SK-N-DZ (cell line): ENCODE results near the gene NOP58. TPM values are rescaled to one million over a fixed set of nuclear protein-coding genes. Genes with fewer than 3 reads are reported as not detected.
"Not testable (repeated sequence)": the region's sequence is repeated elsewhere in the genome, so short reads cannot be mapped to it uniquely, and the experiment has no call there.

Experiments
- DNase-seq: peaks from one replicate; pipeline ENCODE4 v3.0.0-alpha.2; 2015; ENCODE audit warnings: low spot score
- polyA plus RNA-seq, 2 experiments: library from polyadenylated mRNA; depleted of rRNA; stranded (reverse); fragments of >200 nt; gene quantifications; 2 replicates each; pipeline ENCODE4 v1.2.3, GENCODE V29; 2014

Gene NOP58, protein sequence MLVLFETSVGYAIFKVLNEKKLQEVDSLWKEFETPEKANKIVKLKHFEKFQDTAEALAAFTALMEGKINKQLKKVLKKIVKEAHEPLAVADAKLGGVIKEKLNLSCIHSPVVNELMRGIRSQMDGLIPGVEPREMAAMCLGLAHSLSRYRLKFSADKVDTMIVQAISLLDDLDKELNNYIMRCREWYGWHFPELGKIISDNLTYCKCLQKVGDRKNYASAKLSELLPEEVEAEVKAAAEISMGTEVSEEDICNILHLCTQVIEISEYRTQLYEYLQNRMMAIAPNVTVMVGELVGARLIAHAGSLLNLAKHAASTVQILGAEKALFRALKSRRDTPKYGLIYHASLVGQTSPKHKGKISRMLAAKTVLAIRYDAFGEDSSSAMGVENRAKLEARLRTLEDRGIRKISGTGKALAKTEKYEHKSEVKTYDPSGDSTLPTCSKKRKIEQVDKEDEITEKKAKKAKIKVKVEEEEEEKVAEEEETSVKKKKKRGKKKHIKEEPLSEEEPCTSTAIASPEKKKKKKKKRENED
- 124 and 136 TPM in 2 replicates for polyA plus RNA-seq (2014; cell fraction: cytosol; rRNA removed)
- polyA plus RNA-seq (2014; cell fraction: nucleus; rRNA removed), result 247 and 339 TPM in 2 replicates

DNA sequence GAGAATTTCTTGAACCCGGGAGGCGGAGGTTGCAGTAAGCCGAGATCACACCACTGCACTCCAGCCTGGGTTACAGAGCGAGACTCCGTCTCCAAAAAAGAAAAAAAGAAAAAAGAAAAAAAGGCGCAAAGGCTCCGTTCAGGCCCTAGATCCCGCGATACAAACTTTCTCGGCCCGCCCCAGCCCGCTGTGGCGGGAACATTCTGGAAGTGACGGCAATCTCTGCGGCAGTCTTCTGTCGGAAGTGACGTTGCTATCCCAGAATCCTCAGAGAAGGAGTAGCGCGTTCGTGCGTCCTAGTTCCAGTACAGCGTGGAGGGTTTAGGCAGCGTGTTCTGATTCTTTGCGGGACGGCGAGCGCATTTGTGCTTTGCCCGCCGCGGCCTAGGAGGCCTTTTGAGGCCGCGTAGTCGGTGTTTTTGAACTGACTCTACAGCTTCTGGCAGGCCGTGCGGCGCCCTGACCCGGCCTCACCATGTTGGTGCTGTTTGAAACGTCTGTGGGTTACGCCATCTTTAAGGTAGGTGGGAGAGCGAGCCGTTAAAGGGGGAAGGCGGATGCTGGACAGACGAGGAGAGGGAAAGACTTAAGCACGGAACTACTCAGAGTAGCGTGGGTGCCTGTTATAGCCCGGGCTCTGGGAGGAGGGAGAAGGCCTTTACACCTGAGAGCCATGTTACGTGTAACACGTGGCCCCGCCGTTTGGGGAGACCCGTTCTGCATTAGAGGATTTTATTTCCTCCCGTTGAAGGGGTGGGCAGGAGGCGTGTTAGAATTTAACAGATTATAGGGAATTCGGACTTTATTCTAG lies at the start of gene NOP58:
Gene NOP58 (plus strand): TSS at position 297 of the 811 bp plus-strand sequence. CDS start 179 bp downstream, at position 476.
- peak; percentile 96 for DNase-seq

DNA sequence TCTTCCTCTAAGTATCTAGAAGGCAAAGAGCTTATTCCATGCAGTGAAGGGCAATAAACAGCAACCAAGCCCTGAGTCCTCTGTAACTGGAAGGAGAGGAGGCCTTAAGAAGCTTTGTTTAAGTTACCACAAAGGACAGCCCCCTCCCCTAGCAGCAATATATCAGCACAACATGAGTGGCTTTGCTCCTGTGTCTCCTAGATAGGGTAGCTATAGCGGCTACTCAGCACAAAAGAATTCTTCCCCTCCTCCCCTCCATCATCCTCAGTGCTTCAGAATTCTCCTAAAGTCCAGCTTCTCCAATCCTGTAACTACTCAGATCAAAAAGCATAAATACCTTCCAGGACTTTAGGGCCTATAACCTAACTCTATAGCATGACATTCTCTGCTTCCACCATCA lies 43.7 kb upstream of the NOP58 start:
- DNase-seq, result no peak

- peak; percentile 45 for DNase-seq
These were observed 27.8 kb upstream of the NOP58 start for GRCh38 chr2:202237787-202238233.

GRCh38 chr2:202238234-202239197 lies 27.0 kb upstream of the NOP58 start, which contains the start of gene SUMO1:
TSS of gene SUMO1 (minus strand) at chr2:202238597. CDS start at chr2:202238451, 146 bp downstream.
- DNase-seq, result peak; percentile 97

GRCh38 chr2:202247710-202248109 lies 17.9 kb upstream of the NOP58 start:
- not testable (repeated sequence) for DNase-seq

DNA sequence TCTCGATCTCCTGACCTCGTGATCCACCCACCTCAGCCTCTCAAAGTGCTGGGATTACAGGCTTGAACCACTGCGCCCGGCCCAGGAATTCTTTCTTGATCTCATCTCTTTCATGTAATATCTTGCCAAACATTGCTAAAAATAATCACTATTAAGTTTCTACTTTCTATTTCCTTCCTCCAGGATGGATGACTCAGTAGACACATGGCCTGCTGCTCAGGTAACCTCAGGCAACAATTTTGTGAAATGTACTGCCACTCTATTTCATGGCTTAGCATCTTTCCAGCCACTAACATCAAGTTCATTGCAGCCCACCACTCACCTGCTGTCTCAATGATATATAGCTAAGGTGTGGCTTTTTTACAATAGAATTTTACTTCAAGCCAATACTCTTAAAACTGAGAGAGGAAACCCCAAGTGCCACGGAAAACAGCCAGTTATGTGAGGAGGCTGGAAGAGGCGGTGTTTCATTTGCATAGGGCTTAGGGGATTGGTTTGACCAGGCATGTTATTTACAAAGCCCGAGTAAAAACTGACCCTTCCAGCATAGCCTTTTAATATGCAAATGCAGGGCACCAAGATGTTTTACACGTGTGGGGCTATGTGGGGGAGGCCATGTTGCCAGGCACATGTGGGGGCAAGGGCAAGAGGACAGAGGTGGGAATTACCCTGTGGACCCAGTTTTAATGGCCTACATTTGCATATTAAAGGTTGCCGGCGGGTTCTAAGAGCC lies 15.9 kb upstream of the NOP58 start:
- DNase-seq, result no peak

DNA sequence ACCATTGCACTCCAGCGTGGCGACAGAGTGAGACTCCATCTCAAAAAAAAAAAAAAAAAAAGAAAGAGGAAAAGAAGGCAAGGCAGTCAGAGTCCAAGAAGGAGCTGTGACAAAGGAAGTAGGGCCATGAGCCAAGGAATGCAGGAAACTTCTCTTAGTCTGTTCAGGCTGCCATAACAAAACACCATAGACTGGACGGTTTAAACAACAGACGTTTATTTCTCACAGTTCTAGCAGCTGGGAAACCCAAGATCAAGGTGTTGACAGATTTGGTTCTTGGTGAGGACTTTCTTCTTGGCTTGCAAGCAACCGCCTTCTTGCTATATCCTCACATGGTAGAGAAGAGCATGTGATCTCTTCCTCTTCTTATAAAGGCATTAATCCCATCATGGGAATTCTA lies 14.1 kb upstream of the NOP58 start:
- no peak for DNase-seq

- DNase-seq, result no peak
These were observed 4.0 kb upstream of the NOP58 start for GRCh38 chr2:202261531-202261930.

- no peak for DNase-seq
These were observed 1.9 kb downstream of the NOP58 start for GRCh38 chr2:202267495-202267894.

DNA sequence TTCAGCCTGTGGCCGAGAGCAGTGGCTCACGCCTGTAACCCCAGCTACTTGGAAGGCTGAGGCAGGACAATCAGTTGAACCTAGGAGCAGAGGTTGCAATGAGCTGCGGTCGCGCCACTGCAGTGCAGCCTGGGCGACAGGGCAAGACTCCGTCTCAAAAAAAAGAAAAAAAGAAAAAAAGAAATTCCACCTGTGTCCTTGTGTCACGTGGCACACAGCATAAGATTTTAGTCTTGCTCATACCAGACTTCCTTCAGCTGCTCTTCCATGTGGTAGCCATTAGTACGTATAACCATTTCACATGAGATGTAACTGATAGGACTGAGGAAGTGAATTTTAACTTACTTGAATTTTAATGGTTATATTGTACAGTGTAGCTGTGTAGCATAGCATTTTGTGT lies 4.0 kb downstream of the NOP58 start:
- peak; percentile 31 for DNase-seq

- no peak for DNase-seq
These were observed 4.9 kb downstream of the NOP58 start for GRCh38 chr2:202270487-202270886.

GRCh38 chr2:202276078-202276720 lies 10.6 kb downstream of the NOP58 start:
- DNase-seq, result not testable (repeated sequence)

GRCh38 chr2:202278036-202278760 lies 12.6 kb downstream of the NOP58 start:
- no peak for DNase-seq

DNA sequence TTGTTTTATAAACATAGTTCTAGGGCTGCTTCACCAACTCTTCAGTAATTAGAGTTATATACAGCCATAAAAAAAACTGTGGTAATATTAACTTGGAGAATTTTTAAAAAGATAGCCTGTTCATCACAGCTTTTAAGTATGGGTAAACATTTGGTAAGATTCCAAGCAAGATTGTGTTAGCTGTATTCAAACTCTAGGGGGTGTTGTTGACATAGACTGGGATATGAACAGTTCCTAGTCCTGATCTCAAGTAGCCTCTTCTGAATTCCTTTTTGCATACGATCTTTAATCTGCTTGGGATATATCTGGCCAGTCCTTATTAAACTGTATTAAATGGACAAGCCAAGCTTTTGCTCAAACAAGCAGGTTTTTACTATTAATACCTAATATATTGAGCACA lies 13.4 kb downstream of the NOP58 start:
- DNase-seq, result no peak

GRCh38 chr2:202286595-202286994 lies 21.0 kb downstream of the NOP58 start:
- DNase-seq, result no peak

GRCh38 chr2:202289394-202290204 lies 24.0 kb downstream of the NOP58 start:
- DNase-seq, result no peak

DNA sequence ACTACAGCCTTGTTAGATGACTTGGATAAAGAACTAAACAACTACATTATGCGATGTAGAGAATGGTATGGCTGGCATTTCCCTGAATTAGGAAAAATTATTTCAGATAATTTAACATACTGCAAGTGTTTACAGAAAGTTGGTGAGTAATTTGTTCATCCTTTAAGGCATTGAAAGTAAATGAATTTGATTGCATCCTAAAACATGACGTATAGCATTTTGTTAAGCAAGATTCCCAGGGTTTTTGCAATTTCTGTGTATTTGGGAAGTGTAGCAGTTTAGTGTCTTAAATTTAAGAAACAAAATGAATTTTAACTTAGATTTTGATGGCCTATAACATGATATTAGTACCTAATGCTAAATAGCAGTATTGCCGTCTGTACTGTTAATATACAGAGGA lies 24.8 kb downstream of the NOP58 start:
- DNase-seq, result no peak

DNA sequence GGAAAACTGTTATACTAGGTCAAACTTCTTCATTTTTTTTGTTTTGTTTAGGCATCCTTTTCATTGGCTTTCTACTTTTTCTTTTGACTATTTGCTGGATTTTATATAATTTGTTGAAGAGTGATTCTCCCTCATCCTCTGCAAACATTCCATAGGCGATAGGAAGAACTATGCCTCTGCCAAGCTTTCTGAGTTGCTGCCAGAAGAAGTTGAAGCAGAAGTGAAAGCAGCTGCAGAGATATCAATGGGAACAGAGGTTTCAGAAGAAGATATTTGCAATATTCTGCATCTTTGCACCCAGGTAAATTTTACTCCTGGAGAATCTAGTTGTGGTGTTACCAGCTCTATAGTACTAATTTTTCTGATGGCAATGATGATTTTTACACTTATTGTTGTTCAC lies 25.4 kb downstream of the NOP58 start:
- no peak for DNase-seq
